CD14-positive monocyte (primary cell): ENCODE data around the gene DOCK1. TPM values are rescaled to one million over a fixed set of nuclear protein-coding genes. Genes with fewer than 3 reads are reported as not detected.

Experiments
- DNase-seq, 3 donors: peaks; one replicate each; pipeline ENCODE4 v3.0.0-alpha.2; 2011 to 2022
- H2AFZ ChIP-seq: 2 replicates; pipeline ENCODE4 v1.6.0; 2012; ENCODE audit warnings: mild to moderate bottlenecking, low read depth, low read length, inconsistent platforms; ENCODE audit not compliant: insufficient read depth, poor library complexity, severe bottlenecking
- H3K27ac ChIP-seq, 2 donors: 1 replicate in 1 of 2; 2 replicates in 1 of 2; pipeline ENCODE4 v1.5.1; 2012 to 2013; ENCODE audit warnings: low read length in 2 of 2, control low read depth in 1 of 2, inconsistent platforms in 1 of 2, low read depth in 1 of 2, mild to moderate bottlenecking in 1 of 2
- H3K27me3 ChIP-seq, 2 donors: one replicate each; pipeline versions ENCODE4 v1.6.0 to v1.6.1; 2011 to 2013; ENCODE audit warnings: low read length in 2 of 2; ENCODE audit not compliant: control insufficient read depth in 2 of 2, insufficient read depth in 2 of 2
- H3K36me3 ChIP-seq, 2 donors: replicated peaks in 1 of 2; 1 replicate in 1 of 2; 2 replicates in 1 of 2; pipeline versions ENCODE4 v1.5.1 to v1.6.1; 2012 to 2013; ENCODE audit warnings: low read length in 2 of 2, control low read depth in 1 of 2, inconsistent platforms in 1 of 2, mild to moderate bottlenecking in 1 of 2; ENCODE audit not compliant: insufficient read depth in 2 of 2, control insufficient read depth in 1 of 2
- H3K4me1 ChIP-seq, 2 donors: 1 replicate in 1 of 2; 2 replicates in 1 of 2; pipeline versions ENCODE4 v1.5.1 to v1.6.1; 2012 to 2013; ENCODE audit warnings: low read length in 2 of 2, control low read depth in 1 of 2, inconsistent platforms in 1 of 2, mild to moderate bottlenecking in 1 of 2, moderate library complexity in 1 of 2; ENCODE audit not compliant: insufficient read depth in 2 of 2, control insufficient read depth in 1 of 2
- H3K4me2 ChIP-seq: replicated peaks from 2 replicates; pipeline ENCODE3; 2012; ENCODE audit warnings: low read length, moderate library complexity, mild to moderate bottlenecking; ENCODE audit not compliant: poor library complexity, severe bottlenecking; ENCODE audit errors: extremely low read depth
- H3K4me3 ChIP-seq, 3 experiments: fragments of 200-600 bp in 1 of 3; sonication (generic) in 1 of 3; replicated peaks in 1 of 3; 1 replicate in 2 of 3; 2 replicates in 1 of 3; pipeline ENCODE4 v1.5.1; 2011 to 2013; ENCODE audit warnings: low read length in 3 of 3, mild to moderate bottlenecking in 3 of 3, control low read depth in 2 of 3, low read depth in 2 of 3, inconsistent platforms in 1 of 3, moderate library complexity in 1 of 3
- H3K79me2 ChIP-seq: 2 replicates; pipeline ENCODE4 v1.6.0; 2012; ENCODE audit warnings: mild to moderate bottlenecking, control low read depth, inconsistent platforms, low read length, moderate library complexity; ENCODE audit not compliant: insufficient read depth
- H3K9ac ChIP-seq: 2 replicates; pipeline ENCODE4 v1.6.0; 2017; ENCODE audit warnings: low read length, mild to moderate bottlenecking; ENCODE audit not compliant: insufficient read depth, poor library complexity, severe bottlenecking
- H3K9me3 ChIP-seq, 2 donors: replicated peaks in 1 of 2; 1 replicate in 1 of 2; 2 replicates in 1 of 2; pipeline versions ENCODE4 v1.5.1 to v1.6.1; 2012 to 2013; ENCODE audit warnings: low read length in 2 of 2, control low read depth in 1 of 2; ENCODE audit not compliant: control insufficient read depth in 1 of 2, insufficient read depth in 1 of 2
- H4K20me1 ChIP-seq: 2 replicates; pipeline ENCODE4 v1.6.0; 2012; ENCODE audit warnings: mild to moderate bottlenecking, low read length, control low read depth, moderate library complexity; ENCODE audit not compliant: insufficient read depth
- H3K27ac Mint-ChIP-seq, 7 donors: one replicate each; pipeline ENCODE4 v1.8.0; 2020; ENCODE audit warnings: mild to moderate bottlenecking in 7 of 7, mixed read lengths in 7 of 7, moderate library complexity in 6 of 7, inconsistent platforms in 2 of 7
- H3K27me3 Mint-ChIP-seq, 3 donors: one replicate each; pipeline ENCODE4 v1.8.0; 2021 to 2022; ENCODE audit warnings: low read depth in 3 of 3, mild to moderate bottlenecking in 3 of 3, mixed read lengths in 3 of 3, moderate library complexity in 3 of 3, inconsistent platforms in 1 of 3
- H3K36me3 Mint-ChIP-seq, 2 donors: one replicate each; pipeline ENCODE4 v1.8.0; 2020; ENCODE audit warnings: mixed read lengths in 2 of 2, inconsistent platforms in 1 of 2, mild to moderate bottlenecking in 1 of 2
- H3K4me1 Mint-ChIP-seq: one replicate; pipeline ENCODE4 v1.8.0; 2020; ENCODE audit warnings: mild to moderate bottlenecking, mixed read lengths
- H3K4me3 Mint-ChIP-seq, 2 donors: one replicate each; pipeline ENCODE4 v1.8.0; 2020; ENCODE audit warnings: mild to moderate bottlenecking in 2 of 2, mixed read lengths in 2 of 2, moderate library complexity in 1 of 2
- H3K9me3 Mint-ChIP-seq, 7 donors: one replicate each; pipeline ENCODE4 v1.8.0; 2020 to 2022; ENCODE audit warnings: mixed read lengths in 7 of 7, mild to moderate bottlenecking in 6 of 7, moderate library complexity in 6 of 7, inconsistent platforms in 2 of 7
- WGBS: methylation state at CpG from one replicate; pipeline ENCODE4 v1.1.5; 2013; ENCODE audit warnings: missing lambda C conversion rate; ENCODE audit not compliant: insufficient coverage; 5-methylcytosine and 5-hydroxymethylcytosine counted together
- intact Hi-C, 2 donors: fragments of 100-400 bp; cut with micrococcal nuclease; formaldehyde crosslinking; loops; one replicate each; pipeline versions ENCODE4 v1.15.0 to v1.15.1; 2023
- polyA plus RNA-seq, 3 donors: library from polyadenylated mRNA; depleted of rRNA in 1 of 3; unstranded in 2 of 3; stranded (reverse) in 1 of 3; fragments of 300-500 nt in 2 of 3; fragments of >200 nt in 1 of 3; fragmentation: Illumina TruSeq in 2 of 3; gene quantifications; 1 replicate in 2 of 3; 2 replicates in 1 of 3; pipeline ENCODE4 v1.2.3, GENCODE V29; 2012 to 2021
- TF ChIP-seq, protein P1 (sequence below): fragments of 200-600 bp; IDR thresholded peaks from one replicate; pipeline ENCODE4 v1.8.0; 2022; ENCODE audit warnings: antibody characterized with exemption, mild to moderate bottlenecking

Gene DOCK1
- polyA plus RNA-seq, 3 donors = 0.31 to 0.35 TPM; not detected in 1

GRCh38 chr10:127415116-127415515 is 509.9 kb downstream of the DOCK1 start:
- WGBS = 92% methylated on average over 4 of the region's 9 CpGs
- no peaks in the 10 kb centered on the region for H3K9me3 Mint-ChIP-seq
- H3K79me2 ChIP-seq = no peaks in the 10 kb centered on the region
- no peak overlapping the region for H2AFZ ChIP-seq
- no peak overlapping the region for H3K4me3 Mint-ChIP-seq
- H3K9me3 ChIP-seq = no peaks in the 10 kb centered on the region
- no peaks in the 10 kb centered on the region for H3K27me3 ChIP-seq
- H3K4me3 ChIP-seq = no peak overlapping the region
- DNase-seq = no peak
- H3K4me1 Mint-ChIP-seq = peaks cover 4% of the 10 kb centered on the region
- H3K36me3 ChIP-seq = no peaks in the 10 kb centered on the region
- TF ChIP-seq, protein P1, sequence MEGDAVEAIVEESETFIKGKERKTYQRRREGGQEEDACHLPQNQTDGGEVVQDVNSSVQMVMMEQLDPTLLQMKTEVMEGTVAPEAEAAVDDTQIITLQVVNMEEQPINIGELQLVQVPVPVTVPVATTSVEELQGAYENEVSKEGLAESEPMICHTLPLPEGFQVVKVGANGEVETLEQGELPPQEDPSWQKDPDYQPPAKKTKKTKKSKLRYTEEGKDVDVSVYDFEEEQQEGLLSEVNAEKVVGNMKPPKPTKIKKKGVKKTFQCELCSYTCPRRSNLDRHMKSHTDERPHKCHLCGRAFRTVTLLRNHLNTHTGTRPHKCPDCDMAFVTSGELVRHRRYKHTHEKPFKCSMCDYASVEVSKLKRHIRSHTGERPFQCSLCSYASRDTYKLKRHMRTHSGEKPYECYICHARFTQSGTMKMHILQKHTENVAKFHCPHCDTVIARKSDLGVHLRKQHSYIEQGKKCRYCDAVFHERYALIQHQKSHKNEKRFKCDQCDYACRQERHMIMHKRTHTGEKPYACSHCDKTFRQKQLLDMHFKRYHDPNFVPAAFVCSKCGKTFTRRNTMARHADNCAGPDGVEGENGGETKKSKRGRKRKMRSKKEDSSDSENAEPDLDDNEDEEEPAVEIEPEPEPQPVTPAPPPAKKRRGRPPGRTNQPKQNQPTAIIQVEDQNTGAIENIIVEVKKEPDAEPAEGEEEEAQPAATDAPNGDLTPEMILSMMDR = no peak
- no peaks in the 10 kb centered on the region for H4K20me1 ChIP-seq
- intact Hi-C loops = no loop called here
- H3K36me3 Mint-ChIP-seq = no peaks in the 10 kb centered on the region
- H3K9ac ChIP-seq = no peak overlapping the region
- H3K4me1 ChIP-seq = no peaks in the 10 kb centered on the region
- peaks cover 0 to 2% (median 0%) of the 10 kb centered on the region in 3 donors for H3K27me3 Mint-ChIP-seq
- no peak overlapping the region for H3K27ac Mint-ChIP-seq
- no peak overlapping the region for H3K4me2 ChIP-seq
- H3K27ac ChIP-seq = no peak overlapping the region

DNA sequence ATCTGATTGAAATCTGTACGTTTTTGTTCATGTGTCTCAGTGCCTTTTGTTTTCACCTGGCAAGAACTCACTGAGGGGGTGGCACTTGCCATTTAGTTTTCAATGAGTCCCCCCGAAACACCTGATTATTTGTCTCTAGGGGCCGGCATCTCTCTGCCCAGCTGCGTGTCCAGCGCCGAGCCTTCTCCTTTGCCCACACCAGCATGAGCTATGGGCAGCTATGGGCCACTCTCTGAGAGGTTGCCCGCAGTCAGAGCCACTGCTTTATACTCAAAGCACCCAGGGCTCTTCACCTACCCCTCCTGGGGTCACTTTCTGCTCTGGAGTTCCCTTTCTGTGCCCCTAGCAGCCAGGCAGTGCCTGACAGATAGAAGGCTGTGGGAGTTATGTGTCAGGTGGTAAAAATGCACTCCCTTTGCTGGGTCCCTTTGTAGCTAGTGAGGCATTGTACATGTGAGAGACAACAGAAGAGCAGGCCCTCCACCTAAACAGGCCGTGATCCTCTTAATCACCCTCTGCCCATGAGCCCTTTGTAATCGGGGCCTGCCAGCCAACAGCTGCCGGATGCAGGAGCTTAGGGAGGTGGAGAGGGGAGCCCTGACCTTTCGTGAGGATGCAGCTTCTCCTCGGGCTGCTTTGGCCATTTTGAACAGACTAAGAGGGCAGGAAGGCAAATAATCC is 510.8 kb downstream of the DOCK1 start:
- no peaks in the 10 kb centered on the region for H3K36me3 ChIP-seq
- TF ChIP-seq, protein P1 = no peak
- H2AFZ ChIP-seq = no peak overlapping the region
- no peak overlapping the region for H3K4me3 ChIP-seq
- H3K4me1 ChIP-seq = no peaks in the 10 kb centered on the region
- no peak overlapping the region for H3K4me2 ChIP-seq
- H3K9me3 ChIP-seq = no peaks in the 10 kb centered on the region
- 93% methylated on average over 10 of the region's 12 CpGs for WGBS
- Mint-ChIP-seq H3K27me3 (peaks cover 0 to 2% (median 0%) of the 10 kb centered on the region in 3 donors), H3K4me1 (no peaks in the 10 kb centered on the region), H3K27ac (no peak overlapping the region), H3K4me3 (no peak overlapping the region), H3K9me3 (no peaks in the 10 kb centered on the region), H3K36me3 (no peaks in the 10 kb centered on the region)
- no peaks in the 10 kb centered on the region for H3K79me2 ChIP-seq
- H4K20me1 ChIP-seq = no peaks in the 10 kb centered on the region
- no peaks in the 10 kb centered on the region for H3K27me3 ChIP-seq
- no peak for DNase-seq
- intact Hi-C loops = no loop called here
- peak overlapping the region; percentile 4 for H3K9ac ChIP-seq
- no peak overlapping the region for H3K27ac ChIP-seq
